MM.1S (cell line): ENCODE data around the gene TMEM125.

Source experiments
- DNase-seq: peaks from one replicate; pipeline ENCODE4 v3.0.0-alpha.2; 2015
- H2AFZ ChIP-seq: fragments of 300-600 bp; sonication (generic); 2 replicates; pipeline ENCODE4 v1.6.0; 2016; ENCODE audit warnings: antibody characterized with exemption, low read length
- H3F3A ChIP-seq: fragments of 300-600 bp; sonication (generic); 2 replicates; pipeline ENCODE4 v1.6.1; 2016; ENCODE audit warnings: mild to moderate bottlenecking, antibody characterized with exemption, low read length, moderate library complexity, mixed read lengths; ENCODE audit not compliant: insufficient read depth
- H3K27ac ChIP-seq: fragments of 300-600 bp; sonication (generic); 2 replicates; pipeline ENCODE4 v1.5.1; 2016; ENCODE audit warnings: mild to moderate bottlenecking, low read length
- H3K27me3 ChIP-seq: fragments of 300-600 bp; sonication (generic); replicated peaks from 2 replicates; pipeline ENCODE4 v1.6.0; 2016; ENCODE audit warnings: low read length; ENCODE audit not compliant: insufficient read depth
- H3K36me3 ChIP-seq: fragments of 300-600 bp; sonication (generic); replicated peaks from 2 replicates; pipeline ENCODE4 v1.6.1; 2016; ENCODE audit warnings: mild to moderate bottlenecking, low read length, mixed read lengths; ENCODE audit not compliant: insufficient read depth
- H3K4me1 ChIP-seq: fragments of 300-600 bp; sonication (generic); 2 replicates; pipeline ENCODE4 v1.6.1; 2016; ENCODE audit warnings: low read length, mixed read lengths
- H3K4me2 ChIP-seq: fragments of 300-600 bp; sonication (generic); 2 replicates; pipeline ENCODE4 v1.6.0; 2016; ENCODE audit warnings: low read depth, low read length
- H3K4me3 ChIP-seq: fragments of 300-600 bp; sonication (generic); 2 replicates; pipeline ENCODE4 v1.5.1; 2016; ENCODE audit warnings: low read length, mixed read lengths
- H3K79me2 ChIP-seq: fragments of 300-600 bp; sonication (generic); 2 replicates; pipeline ENCODE4 v1.6.1; 2016; ENCODE audit warnings: mixed run types, low read length, mixed read lengths
- H3K9ac ChIP-seq: fragments of 300-600 bp; sonication (generic); 2 replicates; pipeline ENCODE4 v1.6.1; 2016; ENCODE audit warnings: low read length, mixed read lengths
- H3K9me2 ChIP-seq: fragments of 300-600 bp; sonication (generic); replicated peaks from 2 replicates; pipeline ENCODE4 v1.6.1; 2016; ENCODE audit warnings: mild to moderate bottlenecking, low read length, mixed read lengths; ENCODE audit not compliant: insufficient read depth
- H3K9me3 ChIP-seq: fragments of 300-600 bp; sonication (generic); replicated peaks from 2 replicates; pipeline ENCODE4 v1.6.1; 2016; ENCODE audit warnings: mild to moderate bottlenecking, low read length, mixed read lengths; ENCODE audit not compliant: insufficient read depth
- H4K20me1 ChIP-seq: fragments of 300-600 bp; sonication (generic); 2 replicates; pipeline ENCODE4 v1.6.1; 2016; ENCODE audit warnings: mild to moderate bottlenecking, low read length, moderate library complexity, mixed read lengths; ENCODE audit not compliant: insufficient read depth
- CTCF ChIP-seq: fragments of 300-600 bp; sonication (generic); IDR thresholded peaks from 2 replicates; pipeline ENCODE4 v1.5.1; 2016; ENCODE audit warnings: antibody characterized with exemption, low read length, mixed read lengths
- EZH2 ChIP-seq: fragments of 300-600 bp; sonication (generic); optimal IDR thresholded peaks from 2 replicates; pipeline ENCODE3; 2017; ENCODE audit warnings: low read depth, mild to moderate bottlenecking, antibody characterized with exemption, low read length, mixed read lengths
- EZH2phosphoT487 ChIP-seq: fragments of 300-600 bp; sonication (generic); IDR thresholded peaks from 2 replicates; pipeline ENCODE4 v1.6.1; 2018; ENCODE audit warnings: antibody characterized with exemption, low read length

Gene TMEM125

GRCh38 chr1:43279666-43280065, 9.9 kb downstream of the TMEM125 start:
- Histone ChIP-seq H3K4me3 (no peak overlapping the region), H3K79me2 (no peaks in the 10 kb centered on the region), H3K36me3 (no peaks in the 10 kb centered on the region), H2AFZ (no peak overlapping the region), H4K20me1 (no peaks in the 10 kb centered on the region), H3K9me3 (no peaks in the 10 kb centered on the region), H3F3A (no peaks in the 10 kb centered on the region), H3K27ac (no peak overlapping the region), H3K4me2 (no peak overlapping the region), H3K9ac (no peak overlapping the region), H3K9me2 (no peaks in the 10 kb centered on the region), H3K4me1 (no peaks in the 10 kb centered on the region), H3K27me3 (no peaks in the 10 kb centered on the region)
- no peak for DNase-seq
- TF ChIP-seq CTCF (no peak), EZH2 (no peak), EZH2phosphoT487 (no peak)

DNA sequence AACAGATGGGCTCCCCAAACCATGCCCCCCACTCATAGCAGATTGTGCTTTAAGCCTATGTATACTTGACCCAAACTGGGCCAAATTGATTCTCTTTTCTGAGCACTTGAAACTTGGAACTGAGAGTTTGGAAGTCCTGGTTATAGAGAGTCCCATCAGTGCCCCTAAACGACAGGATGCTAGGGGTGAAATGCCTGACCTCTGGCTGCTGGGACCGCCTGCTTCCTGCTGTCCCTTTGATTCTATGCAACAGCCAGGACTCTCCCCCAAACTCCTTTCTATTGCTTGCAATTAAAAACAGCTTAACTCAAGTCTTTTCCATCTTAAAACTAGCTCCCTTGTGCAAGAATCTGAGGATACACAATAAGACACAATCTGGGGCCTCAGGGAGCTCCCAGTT, 10.9 kb downstream of the TMEM125 start:
- H3K79me2 ChIP-seq = no peaks in the 10 kb centered on the region
- TF ChIP-seq CTCF (no peak), EZH2phosphoT487 (no peak), EZH2 (no peak)
- H3K36me3 ChIP-seq = no peaks in the 10 kb centered on the region
- no peak overlapping the region for H2AFZ ChIP-seq
- H3F3A ChIP-seq = no peaks in the 10 kb centered on the region
- H3K27me3 ChIP-seq = no peaks in the 10 kb centered on the region
- no peaks in the 10 kb centered on the region for H3K9me3 ChIP-seq
- H4K20me1 ChIP-seq = no peaks in the 10 kb centered on the region
- no peak overlapping the region for H3K9ac ChIP-seq
- no peaks in the 10 kb centered on the region for H3K4me1 ChIP-seq
- no peak overlapping the region for H3K27ac ChIP-seq
- H3K9me2 ChIP-seq = no peaks in the 10 kb centered on the region
- DNase-seq = no peak
- no peak overlapping the region for H3K4me2 ChIP-seq
- H3K4me3 ChIP-seq = no peak overlapping the region

- Histone ChIP-seq H3K9me3 (no peaks in the 10 kb centered on the region), H3K27ac (no peak overlapping the region)
- TF ChIP-seq EZH2 = no peak
- TF ChIP-seq CTCF = no peak
Observed at GRCh38 chr1:43282220-43283195, 12.7 kb downstream of the TMEM125 start.

More at GRCh38 chr1:43282220-43283195, 12.7 kb downstream of the TMEM125 start:
- no peak overlapping the region for H3K4me3 ChIP-seq
- H3K4me1 ChIP-seq = no peaks in the 10 kb centered on the region
- H4K20me1 ChIP-seq = no peaks in the 10 kb centered on the region
- no peak for DNase-seq
- no peaks in the 10 kb centered on the region for H3K36me3 ChIP-seq
- H3F3A ChIP-seq = no peaks in the 10 kb centered on the region
- no peaks in the 10 kb centered on the region for H3K79me2 ChIP-seq
- H3K27me3 ChIP-seq = no peaks in the 10 kb centered on the region
- no peaks in the 10 kb centered on the region for H3K9me2 ChIP-seq
- H3K9ac ChIP-seq = no peak overlapping the region
- H2AFZ ChIP-seq = no peak overlapping the region
- no peak overlapping the region for H3K4me2 ChIP-seq
